Upper lobe of left lung (tissue), 4 donors: ENCODE measurements around the gene NCOA1.

Source experiments
- EP300 ChIP-seq, 4 donors: sonication (generic); formaldehyde crosslinking; IDR thresholded peaks; one replicate each; pipeline ENCODE4 v1.5.1; 2017; ENCODE audit warnings: antibody characterized with exemption in 4 of 4, control low read depth in 2 of 4
- TF ChIP-seq, protein P1 (sequence below), 6 experiments: fragments of 450-650 bp in 4 of 6; fragments of 200-600 bp in 2 of 6; sonication (generic) in 2 of 6; IDR thresholded peaks; one replicate each; pipeline ENCODE4 v1.5.1; 2016 to 2019; ENCODE audit warnings: antibody characterized with exemption in 6 of 6

- no peak for TF ChIP-seq EP300 (IDR thresholded peaks at IDR 0.05)
- TF ChIP-seq, protein P1, sequence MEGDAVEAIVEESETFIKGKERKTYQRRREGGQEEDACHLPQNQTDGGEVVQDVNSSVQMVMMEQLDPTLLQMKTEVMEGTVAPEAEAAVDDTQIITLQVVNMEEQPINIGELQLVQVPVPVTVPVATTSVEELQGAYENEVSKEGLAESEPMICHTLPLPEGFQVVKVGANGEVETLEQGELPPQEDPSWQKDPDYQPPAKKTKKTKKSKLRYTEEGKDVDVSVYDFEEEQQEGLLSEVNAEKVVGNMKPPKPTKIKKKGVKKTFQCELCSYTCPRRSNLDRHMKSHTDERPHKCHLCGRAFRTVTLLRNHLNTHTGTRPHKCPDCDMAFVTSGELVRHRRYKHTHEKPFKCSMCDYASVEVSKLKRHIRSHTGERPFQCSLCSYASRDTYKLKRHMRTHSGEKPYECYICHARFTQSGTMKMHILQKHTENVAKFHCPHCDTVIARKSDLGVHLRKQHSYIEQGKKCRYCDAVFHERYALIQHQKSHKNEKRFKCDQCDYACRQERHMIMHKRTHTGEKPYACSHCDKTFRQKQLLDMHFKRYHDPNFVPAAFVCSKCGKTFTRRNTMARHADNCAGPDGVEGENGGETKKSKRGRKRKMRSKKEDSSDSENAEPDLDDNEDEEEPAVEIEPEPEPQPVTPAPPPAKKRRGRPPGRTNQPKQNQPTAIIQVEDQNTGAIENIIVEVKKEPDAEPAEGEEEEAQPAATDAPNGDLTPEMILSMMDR (IDR thresholded peaks at IDR 0.05) = no peak
These were observed 21.8 kb downstream of the NCOA1 start for GRCh38 chr2:24512831-24513230.
